B cell (primary cell): ENCODE results near the gene IGF1R. TPM values are rescaled to one million over a fixed set of nuclear protein-coding genes. Genes with fewer than 3 reads are reported as not detected.

Experiments
- ATAC-seq: fragments of 200-7000 bp; cut with Tn5 transposase; one replicate; pipeline ENCODE4 v1.10.0; 2021; ENCODE audit warnings: low read depth, mild to moderate bottlenecking, moderate number of reproducible peaks, moderate library complexity
- CTCF ChIA-PET: fragments of 350-600 bp; sonication (Branson Sonifier 250); formaldehyde crosslinking; loops from one replicate; lab custom pipeline; 2021; ENCODE audit warnings: antibody characterized with exemption, inconsistent platforms; lab: Charles Lee
- POLR2A ChIA-PET: fragments of 350-600 bp; sonication (Branson Sonifier 250); formaldehyde crosslinking; loops from one replicate; lab custom pipeline; 2021; ENCODE audit warnings: antibody characterized with exemption; lab: Charles Lee
- DNase-seq: peaks from one replicate; pipeline ENCODE4 v3.0.0; 2013
- H2AFZ ChIP-seq: 2 replicates; pipeline ENCODE4 v1.6.1; 2012; ENCODE audit warnings: mild to moderate bottlenecking, low read depth, low read length; ENCODE audit not compliant: insufficient read depth, poor library complexity, severe bottlenecking
- H3K27ac ChIP-seq, 2 donors: 1 replicate in 1 of 2; 2 replicates in 1 of 2; pipeline ENCODE4 v1.5.1; 2012 to 2013; ENCODE audit warnings: low read length in 2 of 2, mild to moderate bottlenecking in 2 of 2, moderate library complexity in 1 of 2
- H3K27me3 ChIP-seq, 4 experiments: fragments of 200-600 bp in 1 of 4; sonication (generic) in 1 of 4; replicated peaks in 1 of 4; 1 replicate in 2 of 4; 2 replicates in 2 of 4; pipeline versions ENCODE4 v1.6.1 to v1.7.0; 2013 to 2016; ENCODE audit warnings: low read length in 3 of 4, mild to moderate bottlenecking in 2 of 4, mixed read lengths in 1 of 4, moderate library complexity in 1 of 4; ENCODE audit not compliant: insufficient read depth in 4 of 4, control insufficient read depth in 3 of 4; ENCODE audit errors: control extremely low read depth in 1 of 4
- H3K36me3 ChIP-seq, 2 experiments: replicated peaks in 1 of 2; 1 replicate in 1 of 2; 2 replicates in 1 of 2; pipeline versions ENCODE4 v1.6.1 to v1.7.1; 2013; ENCODE audit warnings: low read length in 1 of 2; ENCODE audit not compliant: insufficient read depth in 2 of 2, control insufficient read depth in 1 of 2; ENCODE audit errors: control extremely low read depth in 1 of 2, extremely low read depth in 1 of 2
- H3K4me1 ChIP-seq, 2 donors: fragments of 200-600 bp in 1 of 2; sonication (generic) in 1 of 2; 1 replicate in 1 of 2; 2 replicates in 1 of 2; pipeline versions ENCODE4 v1.5.1 to v1.6.1; 2013 to 2017; ENCODE audit warnings: low read length in 2 of 2; ENCODE audit not compliant: control insufficient read depth in 2 of 2, insufficient read depth in 2 of 2
- H3K4me2 ChIP-seq: replicated peaks from 2 replicates; pipeline ENCODE3; 2012; ENCODE audit warnings: mild to moderate bottlenecking, low read depth, low read length; ENCODE audit not compliant: poor library complexity, severe bottlenecking
- H3K4me3 ChIP-seq, 5 experiments: fragments of 200-600 bp in 1 of 5; sonication (generic) in 1 of 5; 1 replicate in 3 of 5; 2 replicates in 2 of 5; pipeline versions ENCODE4 v1.5.1 to v1.7.0; 2011 to 2016; ENCODE audit warnings: low read length in 4 of 5, mild to moderate bottlenecking in 4 of 5, low read depth in 2 of 5, control low read depth in 1 of 5, moderate library complexity in 1 of 5; ENCODE audit not compliant: insufficient read depth in 1 of 5; ENCODE audit errors: control extremely low read depth in 1 of 5, extremely low read depth in 1 of 5
- H3K79me2 ChIP-seq: fragments of 200-600 bp; sonication (generic); one replicate; pipeline ENCODE4 v1.6.0; 2016; ENCODE audit warnings: low read length; ENCODE audit not compliant: control insufficient read depth, insufficient read depth
- H3K9ac ChIP-seq: fragments of 200-600 bp; sonication (generic); 2 replicates; pipeline ENCODE4 v1.6.1; 2017; ENCODE audit warnings: mild to moderate bottlenecking, low read length, moderate library complexity
- H3K9me3 ChIP-seq, 3 donors: one replicate each; pipeline versions ENCODE4 v1.6.1 to v1.7.1; 2013; ENCODE audit warnings: low read length in 2 of 3; ENCODE audit not compliant: control insufficient read depth in 2 of 3, insufficient read depth in 1 of 3; ENCODE audit errors: control extremely low read depth in 1 of 3
- H4K20me1 ChIP-seq: 2 replicates; pipeline ENCODE4 v1.6.0; 2012; ENCODE audit warnings: mild to moderate bottlenecking, low read length; ENCODE audit not compliant: insufficient read depth, control insufficient read depth, poor library complexity, severe bottlenecking
- H3K27ac Mint-ChIP-seq: one replicate; pipeline ENCODE4 v1.8.0; 2021; ENCODE audit warnings: mixed read lengths
- H3K27me3 Mint-ChIP-seq: one replicate; pipeline ENCODE4 v1.8.0; 2021; ENCODE audit warnings: mixed read lengths
- H3K4me1 Mint-ChIP-seq: one replicate; pipeline ENCODE4 v1.8.0; 2021; ENCODE audit warnings: mixed read lengths
- H3K4me3 Mint-ChIP-seq: one replicate; pipeline ENCODE4 v1.8.0; 2021; ENCODE audit warnings: mixed read lengths
- H3K9me3 Mint-ChIP-seq: one replicate; pipeline ENCODE4 v1.8.0; 2022; ENCODE audit warnings: mixed read lengths; ENCODE audit not compliant: insufficient read depth
- EZH2 ChIP-seq: IDR thresholded peaks from 2 replicates; pipeline ENCODE4 v1.6.1; 2012; ENCODE audit warnings: borderline replicate concordance, low read depth, mild to moderate bottlenecking, moderate library complexity, low read length; ENCODE audit not compliant: insufficient read depth, poor library complexity, severe bottlenecking
- WGBS: methylation state at CpG from one replicate; pipeline ENCODE4 v1.1.5; 2013; ENCODE audit warnings: missing lambda C conversion rate; ENCODE audit not compliant: insufficient coverage; 5-methylcytosine and 5-hydroxymethylcytosine counted together
- intact Hi-C: fragments of 100-400 bp; cut with micrococcal nuclease; formaldehyde crosslinking; loops from one replicate; pipeline ENCODE4 v1.10.0; 2022
- polyA plus RNA-seq: library from polyadenylated mRNA; depleted of rRNA; stranded (reverse); fragments of >200 nt; gene quantifications from 2 replicates; pipeline ENCODE4 v1.2.3, GENCODE V29; 2012
- total RNA-seq, 2 donors: library from RNA; stranded (reverse); fragments of 120-200 nt in 1 of 2; gene quantifications; 1 replicate in 1 of 2; 2 replicates in 1 of 2; pipeline versions ENCODE4 v1.2.3 to v1.2.4, GENCODE V29; 2013 to 2022
- TF ChIP-seq, protein P1 (sequence below): fragments of 200-600 bp; IDR thresholded peaks from one replicate; pipeline ENCODE4 v1.8.0; 2022; ENCODE audit warnings: antibody characterized with exemption, mild to moderate bottlenecking

IGF1R gene
- total and polyA plus RNA-seq, 2 donors (not counting 1 experiment from before 2014, with no cell fraction given), result 5.4 to 23.1 TPM

GRCh38 chr15:98773616-98774015, 125.3 kb downstream of the IGF1R start:
- no peak for DNase-seq
- no peaks in the 10 kb centered on the region for H3K9me3 ChIP-seq
- H3K9ac ChIP-seq, result no peak overlapping the region
- TF ChIP-seq, protein P1, sequence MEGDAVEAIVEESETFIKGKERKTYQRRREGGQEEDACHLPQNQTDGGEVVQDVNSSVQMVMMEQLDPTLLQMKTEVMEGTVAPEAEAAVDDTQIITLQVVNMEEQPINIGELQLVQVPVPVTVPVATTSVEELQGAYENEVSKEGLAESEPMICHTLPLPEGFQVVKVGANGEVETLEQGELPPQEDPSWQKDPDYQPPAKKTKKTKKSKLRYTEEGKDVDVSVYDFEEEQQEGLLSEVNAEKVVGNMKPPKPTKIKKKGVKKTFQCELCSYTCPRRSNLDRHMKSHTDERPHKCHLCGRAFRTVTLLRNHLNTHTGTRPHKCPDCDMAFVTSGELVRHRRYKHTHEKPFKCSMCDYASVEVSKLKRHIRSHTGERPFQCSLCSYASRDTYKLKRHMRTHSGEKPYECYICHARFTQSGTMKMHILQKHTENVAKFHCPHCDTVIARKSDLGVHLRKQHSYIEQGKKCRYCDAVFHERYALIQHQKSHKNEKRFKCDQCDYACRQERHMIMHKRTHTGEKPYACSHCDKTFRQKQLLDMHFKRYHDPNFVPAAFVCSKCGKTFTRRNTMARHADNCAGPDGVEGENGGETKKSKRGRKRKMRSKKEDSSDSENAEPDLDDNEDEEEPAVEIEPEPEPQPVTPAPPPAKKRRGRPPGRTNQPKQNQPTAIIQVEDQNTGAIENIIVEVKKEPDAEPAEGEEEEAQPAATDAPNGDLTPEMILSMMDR, result no peak
- TF ChIP-seq EZH2, result no peak
- Mint-ChIP-seq H3K4me3 (no peak overlapping the region), H3K4me1 (peaks cover 16% of the 10 kb centered on the region), H3K9me3 (no peaks in the 10 kb centered on the region), H3K27me3 (peaks cover 12% of the 10 kb centered on the region), H3K27ac (no peak overlapping the region)
- H3K27me3 ChIP-seq, result no peaks in the 10 kb centered on the region
- H3K27ac ChIP-seq, result no peak overlapping the region
- peaks cover 3% of the 10 kb centered on the region for H3K79me2 ChIP-seq
- no peak overlapping the region for H2AFZ ChIP-seq
- H3K4me1 ChIP-seq, result peaks cover 9 to 24% of the 10 kb centered on the region in 2 donors
- H3K4me2 ChIP-seq, result no peak overlapping the region
- no peaks in the 10 kb centered on the region for H3K36me3 ChIP-seq
- CTCF ChIA-PET, result no interaction called here
- no peak overlapping the region for H3K4me3 ChIP-seq
- POLR2A ChIA-PET, result no interaction called here
- no peaks in the 10 kb centered on the region for H4K20me1 ChIP-seq
- intact Hi-C loops, result no loop called here
- 90% methylated on average over 3 of the region's 6 CpGs for WGBS
- no peak for ATAC-seq

DNA sequence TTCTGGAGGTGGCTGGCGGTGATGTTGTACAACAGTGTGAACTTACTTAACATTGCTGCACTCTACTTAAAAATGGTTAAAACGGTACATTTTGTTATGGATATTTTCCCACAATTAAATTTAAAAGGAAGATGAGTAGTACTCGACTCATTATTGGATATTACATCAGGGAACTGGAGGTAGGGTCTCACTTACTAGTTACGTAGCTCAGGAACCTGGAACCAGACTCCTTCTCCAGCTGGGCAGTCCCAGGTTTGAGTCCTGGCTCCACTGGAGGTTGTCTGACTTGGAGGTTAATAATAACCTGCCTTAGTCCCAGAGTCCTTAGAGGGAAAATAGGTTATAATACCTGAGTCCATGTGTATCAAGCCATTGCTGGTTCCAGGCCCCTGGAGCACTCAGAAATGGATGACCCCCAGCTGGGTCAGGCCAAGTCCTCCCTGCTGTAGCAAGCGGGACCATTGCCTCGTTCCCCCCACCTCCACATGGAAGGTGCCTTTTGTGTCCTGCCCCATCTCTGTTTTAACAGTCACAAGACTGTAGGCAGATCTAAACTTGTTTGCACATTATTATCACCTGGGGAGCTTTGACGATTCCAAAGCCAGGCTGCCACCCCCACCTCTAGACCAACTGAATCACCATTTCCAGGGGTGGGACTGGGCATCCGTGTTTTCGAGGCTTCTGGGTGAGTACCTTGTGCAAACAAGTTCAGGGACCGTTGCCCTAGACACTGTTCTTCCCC, 126.6 kb downstream of the IGF1R start:
- Histone ChIP-seq H3K4me1 (peaks cover 15 to 30% of the 10 kb centered on the region in 2 donors), H3K4me3 (no peak overlapping the region), H3K27me3 (no peaks in the 10 kb centered on the region), H3K79me2 (peaks cover 3% of the 10 kb centered on the region), H3K9ac (no peak overlapping the region), H2AFZ (no peak overlapping the region), H3K27ac (no peak overlapping the region), H3K4me2 (no peak overlapping the region), H3K36me3 (no peaks in the 10 kb centered on the region), H3K9me3 (no peaks in the 10 kb centered on the region), H4K20me1 (no peaks in the 10 kb centered on the region)
- ChIA-PET POLR2A (no interaction called here), CTCF (interaction anchor here (0.7 to 1.2 kb wide), 3 partner anchors 107 to 284 kb away, joined by 3 to 6 read pairs (median 3); no protein-coding TSS in a partner anchor)
- intact Hi-C loops, result loop anchor here (5.0 kb wide), 2 partner anchors 123 to 282 kb away; no protein-coding TSS in a partner anchor
- TF ChIP-seq EZH2, result no peak
- TF ChIP-seq, protein P1, result no peak
- Mint-ChIP-seq H3K27me3 (peaks cover 16% of the 10 kb centered on the region), H3K9me3 (no peaks in the 10 kb centered on the region), H3K4me1 (peaks cover 23% of the 10 kb centered on the region), H3K27ac (no peak overlapping the region), H3K4me3 (no peak overlapping the region)
- 94% methylated on average over 4 of the region's 10 CpGs for WGBS
- ATAC-seq (no peak), DNase-seq (no peak)
